Activated T-helper 2 cell treated with anti-CD3 and anti-CD28 coated beads, Interferon-gamma antibody, Interleukin-2, Interleukin-4, amounts not matched to agents 10 μg/mL and 5 μg/mL and 100 μg/mL, durations not matched to agents 14 hours and 24 hours and 36 hours (primary cell): Measurements from ENCODE around the gene F7. TPM values are rescaled to one million over a fixed set of nuclear protein-coding genes. Genes with fewer than 3 reads are reported as not detected.

ENCODE experiments used
- DNase-seq: peaks from one replicate; pipeline ENCODE4 v3.0.0; 2021; ENCODE audit warnings: low spot score
- H3K27ac Mint-ChIP-seq: one replicate; pipeline ENCODE4 v1.8.0; 2021; ENCODE audit warnings: mixed read lengths
- H3K27me3 Mint-ChIP-seq: one replicate; pipeline ENCODE4 v1.8.0; 2021; ENCODE audit warnings: low read depth, mixed read lengths
- H3K36me3 Mint-ChIP-seq: one replicate; pipeline ENCODE4 v1.8.0; 2021; ENCODE audit warnings: low read depth, mixed read lengths
- H3K4me1 Mint-ChIP-seq: one replicate; pipeline ENCODE4 v1.8.0; 2021; ENCODE audit warnings: low read depth, mixed read lengths
- H3K4me3 Mint-ChIP-seq: one replicate; pipeline ENCODE4 v1.8.0; 2021; ENCODE audit warnings: low read depth, mild to moderate bottlenecking, moderate library complexity, mixed read lengths
- H3K9me3 Mint-ChIP-seq: one replicate; pipeline ENCODE4 v1.8.0; 2021; ENCODE audit warnings: mixed read lengths
- intact Hi-C: fragments of 100-400 bp; cut with micrococcal nuclease; formaldehyde crosslinking; loops from one replicate; pipeline ENCODE4 v1.15.1; 2023
- total RNA-seq: library from RNA; stranded (reverse); gene quantifications from 2 replicates; pipeline ENCODE4 v1.2.3, GENCODE V29; 2022

Gene F7
- total RNA-seq, 1 donor from 2014 or later = not detected

- H3K4me3 Mint-ChIP-seq = no peak overlapping the region
- peaks cover 17% of the 10 kb centered on the region for H3K27me3 Mint-ChIP-seq
- no peaks in the 10 kb centered on the region for H3K9me3 Mint-ChIP-seq
- intact Hi-C loops = no loop called here
- H3K36me3 Mint-ChIP-seq = no peaks in the 10 kb centered on the region
- H3K27ac Mint-ChIP-seq = no peak overlapping the region
- DNase-seq = no peak
- H3K4me1 Mint-ChIP-seq = no peaks in the 10 kb centered on the region
Observed at GRCh38 chr13:113123226-113124201, 17.9 kb downstream of the F7 start.

GRCh38 chr13:113124211-113124970, 18.8 kb downstream of the F7 start:
- Mint-ChIP-seq H3K36me3 (no peaks in the 10 kb centered on the region), H3K4me3 (no peak overlapping the region), H3K27ac (no peak overlapping the region), H3K9me3 (no peaks in the 10 kb centered on the region), H3K27me3 (peaks cover 17% of the 10 kb centered on the region), H3K4me1 (no peaks in the 10 kb centered on the region)
- DNase-seq = no peak
- intact Hi-C loops = no loop called here

- Mint-ChIP-seq H3K27me3 (peaks cover 20% of the 10 kb centered on the region), H3K36me3 (no peaks in the 10 kb centered on the region), H3K4me1 (no peaks in the 10 kb centered on the region), H3K9me3 (no peaks in the 10 kb centered on the region), H3K4me3 (no peak overlapping the region), H3K27ac (no peak overlapping the region)
- intact Hi-C loops = no loop called here
- DNase-seq = no peak
Observed at GRCh38 chr13:113125506-113126264, 20.1 kb downstream of the F7 start.

- no peak overlapping the region for H3K4me3 Mint-ChIP-seq
- DNase-seq = no peak
- no peaks in the 10 kb centered on the region for H3K9me3 Mint-ChIP-seq
- H3K27ac Mint-ChIP-seq = no peak overlapping the region
- no peaks in the 10 kb centered on the region for H3K36me3 Mint-ChIP-seq
- intact Hi-C loops = no loop called here
- peaks cover 24% of the 10 kb centered on the region for H3K27me3 Mint-ChIP-seq
- no peaks in the 10 kb centered on the region for H3K4me1 Mint-ChIP-seq
Observed at GRCh38 chr13:113126265-113127150, 20.9 kb downstream of the F7 start.

GRCh38 chr13:113129480-113129879, 23.9 kb downstream of the F7 start:
- intact Hi-C loops = no loop called here
- H3K27me3 Mint-ChIP-seq = peaks cover 33% of the 10 kb centered on the region
- H3K36me3 Mint-ChIP-seq = no peaks in the 10 kb centered on the region
- H3K4me1 Mint-ChIP-seq = no peaks in the 10 kb centered on the region
- H3K9me3 Mint-ChIP-seq = no peaks in the 10 kb centered on the region
- no peak overlapping the region for H3K27ac Mint-ChIP-seq
- no peak for DNase-seq
- H3K4me3 Mint-ChIP-seq = no peak overlapping the region

GRCh38 chr13:113129921-113130750, 24.5 kb downstream of the F7 start:
- Mint-ChIP-seq H3K36me3 (no peaks in the 10 kb centered on the region), H3K27ac (no peak overlapping the region), H3K9me3 (no peaks in the 10 kb centered on the region), H3K27me3 (peaks cover 33% of the 10 kb centered on the region), H3K4me3 (no peak overlapping the region), H3K4me1 (no peaks in the 10 kb centered on the region)
- intact Hi-C loops = no loop called here
- DNase-seq = no peak

- Mint-ChIP-seq H3K27ac (no peak overlapping the region), H3K4me1 (no peaks in the 10 kb centered on the region), H3K36me3 (no peaks in the 10 kb centered on the region), H3K4me3 (no peak overlapping the region), H3K9me3 (no peaks in the 10 kb centered on the region), H3K27me3 (peaks cover 30% of the 10 kb centered on the region)
- no peak for DNase-seq
- intact Hi-C loops = no loop called here
Observed at GRCh38 chr13:113135281-113135760, 29.7 kb downstream of the F7 start.

- no peak overlapping the region for H3K27ac Mint-ChIP-seq
- peaks cover 19% of the 10 kb centered on the region for H3K27me3 Mint-ChIP-seq
- no peaks in the 10 kb centered on the region for H3K36me3 Mint-ChIP-seq
- no peak for DNase-seq
- no peaks in the 10 kb centered on the region for H3K9me3 Mint-ChIP-seq
- intact Hi-C loops = no loop called here
- H3K4me1 Mint-ChIP-seq = no peaks in the 10 kb centered on the region
- H3K4me3 Mint-ChIP-seq = no peak overlapping the region
Observed at GRCh38 chr13:113137691-113138298, 32.2 kb downstream of the F7 start.

- H3K4me1 Mint-ChIP-seq = no peaks in the 10 kb centered on the region
- intact Hi-C loops = no loop called here
- H3K27me3 Mint-ChIP-seq = peaks cover 17% of the 10 kb centered on the region
- DNase-seq = no peak
- no peak overlapping the region for H3K4me3 Mint-ChIP-seq
- no peak overlapping the region for H3K27ac Mint-ChIP-seq
- H3K36me3 Mint-ChIP-seq = no peaks in the 10 kb centered on the region
- H3K9me3 Mint-ChIP-seq = no peaks in the 10 kb centered on the region
Observed at GRCh38 chr13:113138792-113139551, 33.4 kb downstream of the F7 start.

GRCh38 chr13:113139577-113139976, 34.0 kb downstream of the F7 start:
- H3K27ac Mint-ChIP-seq = no peak overlapping the region

More at GRCh38 chr13:113139577-113139976, 34.0 kb downstream of the F7 start:
- no peaks in the 10 kb centered on the region for H3K36me3 Mint-ChIP-seq
- DNase-seq = no peak
- no peaks in the 10 kb centered on the region for H3K4me1 Mint-ChIP-seq
- no peaks in the 10 kb centered on the region for H3K9me3 Mint-ChIP-seq
- intact Hi-C loops = no loop called here
- H3K27me3 Mint-ChIP-seq = peaks cover 15% of the 10 kb centered on the region
- H3K4me3 Mint-ChIP-seq = no peak overlapping the region
